Activated CD8-positive, alpha-beta memory T cell treated with anti-CD3 and anti-CD28 coated beads, Interleukin-2, amount 10 ng/mL, durations not matched to agents 7 days and 5 days (primary cell): ENCODE data around the gene ZNF14. TPM values are rescaled to one million over a fixed set of nuclear protein-coding genes. Genes with fewer than 3 reads are reported as not detected.
A peak's percentile ranks its signal among the peaks of the same experiment; 100 is the strongest.
"Not testable (repeated sequence)": the region's sequence is repeated elsewhere in the genome, so short reads cannot be mapped to it uniquely, and the experiment has no call there.

Experiments used
- ATAC-seq: fragments of 150-1000 bp; cut with Tn5 transposase; one replicate; pipeline ENCODE4 v1.10.0; 2021; ENCODE audit warnings: moderate library complexity
- CTCF ChIA-PET: fragments of 350-600 bp; sonication (Branson Sonifier 250); formaldehyde crosslinking; loops from one replicate; lab custom pipeline; 2021; ENCODE audit warnings: antibody characterized with exemption; lab: Charles Lee
- DNase-seq: peaks from one replicate; pipeline ENCODE4 v3.0.0-alpha.2; 2020
- H3K27ac Mint-ChIP-seq: one replicate; pipeline ENCODE4 v1.8.0; 2021; ENCODE audit warnings: mild to moderate bottlenecking, mixed read lengths
- H3K27me3 Mint-ChIP-seq: one replicate; pipeline ENCODE4 v1.8.0; 2021; ENCODE audit warnings: mixed read lengths
- H3K36me3 Mint-ChIP-seq: one replicate; pipeline ENCODE4 v1.8.0; 2021; ENCODE audit warnings: mild to moderate bottlenecking, mixed read lengths
- H3K4me1 Mint-ChIP-seq: one replicate; pipeline ENCODE4 v1.8.0; 2021; ENCODE audit warnings: mixed read lengths
- H3K4me3 Mint-ChIP-seq: one replicate; pipeline ENCODE4 v1.8.0; 2021; ENCODE audit warnings: mild to moderate bottlenecking, moderate library complexity, mixed read lengths
- H3K9me3 Mint-ChIP-seq: one replicate; pipeline ENCODE4 v1.8.0; 2022; ENCODE audit warnings: low read depth, mixed read lengths
- total RNA-seq, 2 experiments: library from RNA; stranded (reverse); gene quantifications; one replicate each; pipeline ENCODE4 v1.2.3, GENCODE V29; 2021

Gene ZNF14
- total RNA-seq = 1 to 10 TPM; 5.6 to 6.9 TPM

- ATAC-seq (peak; percentile 100), DNase-seq (peak; percentile 96)
- H3K36me3 Mint-ChIP-seq = peaks cover 41% of the 10 kb centered on the region
Measured at GRCh38 chr19:19732579-19733501, at the start of gene ZNF14. ZNF14 (minus strand) TSS chr19:19733112; CDS start chr19:19732958, 154 bp downstream.

GRCh38 chr19:19781791-19782190 is 48.9 kb upstream of the ZNF14 start:
- ATAC-seq, H3K4me3 Mint-ChIP-seq, DNase-seq, H3K27ac Mint-ChIP-seq, H3K27me3 Mint-ChIP-seq: not testable (repeated sequence)
- peaks cover 31% of the 10 kb centered on the region for H3K9me3 Mint-ChIP-seq
- peaks cover 24% of the 10 kb centered on the region for H3K4me1 Mint-ChIP-seq
- CTCF ChIA-PET = interaction anchor here (1.1 to 1.2 kb wide), 2 partner anchors 12 to 165 kb away, joined by 3 read pairs; no protein-coding TSS in a partner anchor
- H3K36me3 Mint-ChIP-seq = peaks cover 83% of the 10 kb centered on the region

More at GRCh38 chr19:19732579-19733501, at the start of gene ZNF14:
- H3K4me3 Mint-ChIP-seq = peak within 1 kb of the TSS; percentile 98
- H3K9me3 Mint-ChIP-seq = peaks cover 15% of the 10 kb centered on the region
- peaks cover 17% of the 10 kb centered on the region for H3K4me1 Mint-ChIP-seq
- H3K27me3 Mint-ChIP-seq = no peaks in the 10 kb centered on the region
- CTCF ChIA-PET = interaction anchor here (0.7 to 1.4 kb wide), 4 partner anchors 64 to 226 kb away, joined by 3 to 4 read pairs (median 4); no protein-coding TSS in a partner anchor
- peak within 1 kb of the TSS; percentile 92 for H3K27ac Mint-ChIP-seq

DNA sequence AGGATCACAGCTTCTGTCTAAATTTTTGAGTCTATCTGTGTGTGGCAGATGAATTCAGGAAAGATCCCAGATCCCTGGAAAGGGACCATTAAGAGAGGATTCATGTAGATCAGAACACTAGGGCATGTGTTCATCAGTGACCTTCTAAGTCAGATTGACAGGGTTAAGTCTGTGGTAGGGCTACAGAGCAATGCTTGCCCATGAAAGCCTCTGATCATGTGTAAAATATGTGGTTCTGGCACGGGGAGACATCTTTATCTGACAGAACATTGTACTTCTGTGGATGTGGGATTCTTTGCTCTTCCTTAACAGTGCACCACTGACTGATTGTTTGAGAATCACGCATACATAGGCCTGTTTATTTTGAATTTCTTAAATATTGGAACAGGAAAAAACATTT is 45.8 kb upstream of the ZNF14 start:
- peaks cover 54% of the 10 kb centered on the region for H3K36me3 Mint-ChIP-seq

DNA sequence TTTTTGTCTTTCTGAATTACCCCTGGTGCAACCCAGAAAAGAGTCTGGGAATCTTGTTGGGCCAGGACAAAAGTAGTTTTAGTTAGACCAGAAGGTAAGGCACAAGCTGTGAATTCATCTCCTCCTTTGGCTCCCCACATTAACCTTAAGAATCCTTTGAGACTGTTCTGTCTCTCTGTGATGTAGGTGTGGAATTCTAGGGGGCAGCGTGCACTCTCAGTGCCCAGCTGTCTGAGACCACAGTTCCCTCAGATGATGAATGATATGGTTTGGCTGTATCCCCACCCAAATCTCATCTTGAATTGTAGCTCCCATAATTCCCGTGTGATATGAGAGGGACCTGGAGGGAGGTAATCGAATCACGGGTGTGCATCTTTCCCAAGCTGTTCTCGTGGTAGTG is 44.8 kb upstream of the ZNF14 start:
- H3K4me1 Mint-ChIP-seq = peaks cover 42% of the 10 kb centered on the region
- H3K36me3 Mint-ChIP-seq = peaks cover 51% of the 10 kb centered on the region
- CTCF ChIA-PET = no interaction called here

More for the DNA sequence above, 45.8 kb upstream of the ZNF14 start:
- Mint-ChIP-seq H3K27ac (no peak overlapping the region), H3K4me3 (peak overlapping the region; percentile 98), H3K4me1 (peaks cover 42% of the 10 kb centered on the region), H3K9me3 (peaks cover 20% of the 10 kb centered on the region), H3K27me3 (no peaks in the 10 kb centered on the region)
- no peak for DNase-seq
- CTCF ChIA-PET = no interaction called here
- ATAC-seq = no peak

GRCh38 chr19:19776206-19777008 is 43.5 kb upstream of the ZNF14 start:
- H3K4me1 Mint-ChIP-seq = peaks cover 42% of the 10 kb centered on the region
- peak; percentile 100 for ATAC-seq
- CTCF ChIA-PET = interaction anchor here (0.9 to 1.4 kb wide), 9 partner anchors 12 to 462 kb away, joined by 3 to 6 read pairs (median 4); partner anchors contain the start of gene ZNF506
- H3K4me3 Mint-ChIP-seq = peak overlapping the region; percentile 98
- peaks cover 14% of the 10 kb centered on the region for H3K9me3 Mint-ChIP-seq
- H3K27ac Mint-ChIP-seq = peak overlapping the region; percentile 92
- H3K36me3 Mint-ChIP-seq = peaks cover 42% of the 10 kb centered on the region
- peak; percentile 96 for DNase-seq
- no peaks in the 10 kb centered on the region for H3K27me3 Mint-ChIP-seq

More for the DNA sequence above, 44.8 kb upstream of the ZNF14 start:
- DNase-seq (no peak), ATAC-seq (no peak)
- Mint-ChIP-seq H3K27me3 (no peaks in the 10 kb centered on the region), H3K4me3 (peak overlapping the region; percentile 98), H3K27ac (no peak overlapping the region), H3K9me3 (peaks cover 17% of the 10 kb centered on the region)

GRCh38 chr19:19775891-19776205 is 42.9 kb upstream of the ZNF14 start:
- DNase-seq (peak; percentile 42), ATAC-seq (no peak)
- H3K36me3 Mint-ChIP-seq = peaks cover 40% of the 10 kb centered on the region
- H3K27ac Mint-ChIP-seq = peak overlapping the region; percentile 92
- H3K4me1 Mint-ChIP-seq = peaks cover 42% of the 10 kb centered on the region
- CTCF ChIA-PET = interaction anchor here (0.7 to 1.4 kb wide), 10 partner anchors 12 to 1000 kb away, joined by 3 to 6 read pairs (median 4); partner anchors contain the start of gene ZNF506
- no peaks in the 10 kb centered on the region for H3K27me3 Mint-ChIP-seq
- H3K9me3 Mint-ChIP-seq = peaks cover 17% of the 10 kb centered on the region
- peak overlapping the region; percentile 98 for H3K4me3 Mint-ChIP-seq

GRCh38 chr19:19774354-19775033 is 41.6 kb upstream of the ZNF14 start:
- peaks cover 39% of the 10 kb centered on the region for H3K4me1 Mint-ChIP-seq
- peaks cover 31% of the 10 kb centered on the region for H3K36me3 Mint-ChIP-seq
- DNase-seq = no peak
- H3K9me3 Mint-ChIP-seq = peaks cover 15% of the 10 kb centered on the region
- H3K27ac Mint-ChIP-seq = no peak overlapping the region
- no peak overlapping the region for H3K4me3 Mint-ChIP-seq
- no peak for ATAC-seq
- no peaks in the 10 kb centered on the region for H3K27me3 Mint-ChIP-seq
- CTCF ChIA-PET = interaction anchor here (1.0 kb wide), 1 partner anchor 242 kb away, joined by 3 read pairs; no protein-coding TSS in a partner anchor

GRCh38 chr19:19771963-19772362 is 39.1 kb upstream of the ZNF14 start:
- Mint-ChIP-seq H3K9me3 (peaks cover 15% of the 10 kb centered on the region), H3K4me1 (peaks cover 19% of the 10 kb centered on the region)
- H3K4me3 Mint-ChIP-seq, CTCF ChIA-PET, ATAC-seq, H3K27ac Mint-ChIP-seq, H3K27me3 Mint-ChIP-seq, H3K36me3 Mint-ChIP-seq, DNase-seq: not testable (repeated sequence)

DNA sequence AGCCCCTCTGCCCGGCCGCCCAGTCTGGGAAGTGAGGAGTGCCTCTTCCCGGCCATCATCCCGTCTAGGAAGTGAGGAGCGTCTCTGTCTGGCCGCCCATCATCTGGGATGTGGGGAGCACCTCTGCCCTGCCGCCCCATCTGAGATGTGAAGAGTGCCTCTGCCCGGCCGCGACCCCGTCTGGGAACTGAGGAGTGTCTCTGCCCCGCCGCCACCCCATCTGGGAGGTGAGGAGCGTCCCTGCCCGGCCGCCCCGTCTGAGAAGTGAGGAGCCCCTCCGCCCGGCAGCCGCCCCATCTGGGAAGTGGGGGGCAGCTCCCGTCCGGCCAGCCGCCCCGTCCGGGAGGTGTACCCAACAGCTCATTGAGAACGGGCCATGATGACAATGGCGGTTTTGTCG is 37.1 kb upstream of the ZNF14 start:
- ATAC-seq, DNase-seq, H3K27me3 Mint-ChIP-seq, H3K4me3 Mint-ChIP-seq, H3K36me3 Mint-ChIP-seq, CTCF ChIA-PET, H3K27ac Mint-ChIP-seq, H3K4me1 Mint-ChIP-seq: not testable (repeated sequence)
- peaks cover 17% of the 10 kb centered on the region for H3K9me3 Mint-ChIP-seq

GRCh38 chr19:19758164-19758563 is 25.3 kb upstream of the ZNF14 start:
- H3K9me3 Mint-ChIP-seq = peaks cover 12% of the 10 kb centered on the region
- ATAC-seq = no peak
- CTCF ChIA-PET = no interaction called here

DNA sequence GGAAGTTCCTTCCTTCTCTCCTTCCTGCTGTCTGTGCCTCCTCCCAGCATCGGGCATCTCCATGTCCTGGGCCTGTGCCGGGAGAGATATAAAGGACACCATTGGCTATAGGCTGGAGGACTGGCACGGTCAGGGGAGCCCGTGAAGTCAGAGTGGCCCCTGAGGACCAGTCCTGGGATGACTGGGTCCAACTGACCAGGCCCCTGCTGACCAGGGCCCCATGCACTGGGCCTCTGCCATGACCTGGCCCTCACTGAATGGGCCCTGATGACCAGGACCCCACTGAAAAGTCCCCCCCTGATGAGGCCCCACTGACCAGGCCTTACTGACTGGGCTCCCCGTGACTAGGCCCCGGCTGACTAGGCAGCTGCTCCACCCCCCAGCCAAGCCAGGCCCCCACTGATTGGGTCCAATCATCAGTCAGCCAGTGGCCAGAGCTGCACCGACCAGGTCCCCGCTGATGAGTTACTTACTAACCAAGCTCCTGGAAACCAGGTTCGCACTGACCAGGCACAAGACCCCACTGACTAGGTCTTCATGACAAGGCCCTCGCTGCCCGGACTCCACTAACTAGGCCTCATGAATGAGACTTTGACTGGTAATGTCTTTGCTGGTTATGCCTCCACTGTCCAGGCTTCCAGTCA is 20.0 kb upstream of the ZNF14 start:
- H3K27ac Mint-ChIP-seq = no peak overlapping the region
- H3K4me1 Mint-ChIP-seq = no peaks in the 10 kb centered on the region
- H3K27me3 Mint-ChIP-seq = no peaks in the 10 kb centered on the region
- DNase-seq = no peak
- H3K36me3 Mint-ChIP-seq = peaks cover 2% of the 10 kb centered on the region
- no peak overlapping the region for H3K4me3 Mint-ChIP-seq
- peaks cover 3% of the 10 kb centered on the region for H3K9me3 Mint-ChIP-seq
- CTCF ChIA-PET = no interaction called here
- ATAC-seq = no peak

More at GRCh38 chr19:19758164-19758563, 25.3 kb upstream of the ZNF14 start:
- Mint-ChIP-seq H3K36me3 (peaks cover 9% of the 10 kb centered on the region), H3K27ac (no peak overlapping the region), H3K27me3 (no peaks in the 10 kb centered on the region), H3K4me3 (no peak overlapping the region), H3K4me1 (no peaks in the 10 kb centered on the region)
- no peak for DNase-seq

- CTCF ChIA-PET = no interaction called here
Measured at GRCh38 chr19:19751846-19752245, 18.9 kb upstream of the ZNF14 start.

More at GRCh38 chr19:19751846-19752245, 18.9 kb upstream of the ZNF14 start:
- ATAC-seq = no peak
- H3K4me1 Mint-ChIP-seq = no peaks in the 10 kb centered on the region
- no peaks in the 10 kb centered on the region for H3K27me3 Mint-ChIP-seq
- no peak overlapping the region for H3K4me3 Mint-ChIP-seq
- no peak for DNase-seq
- H3K36me3 Mint-ChIP-seq = no peaks in the 10 kb centered on the region
- H3K27ac Mint-ChIP-seq = no peak overlapping the region
- peaks cover 3% of the 10 kb centered on the region for H3K9me3 Mint-ChIP-seq
